ENCODE measurements around the gene TNFSF9.

DNA sequence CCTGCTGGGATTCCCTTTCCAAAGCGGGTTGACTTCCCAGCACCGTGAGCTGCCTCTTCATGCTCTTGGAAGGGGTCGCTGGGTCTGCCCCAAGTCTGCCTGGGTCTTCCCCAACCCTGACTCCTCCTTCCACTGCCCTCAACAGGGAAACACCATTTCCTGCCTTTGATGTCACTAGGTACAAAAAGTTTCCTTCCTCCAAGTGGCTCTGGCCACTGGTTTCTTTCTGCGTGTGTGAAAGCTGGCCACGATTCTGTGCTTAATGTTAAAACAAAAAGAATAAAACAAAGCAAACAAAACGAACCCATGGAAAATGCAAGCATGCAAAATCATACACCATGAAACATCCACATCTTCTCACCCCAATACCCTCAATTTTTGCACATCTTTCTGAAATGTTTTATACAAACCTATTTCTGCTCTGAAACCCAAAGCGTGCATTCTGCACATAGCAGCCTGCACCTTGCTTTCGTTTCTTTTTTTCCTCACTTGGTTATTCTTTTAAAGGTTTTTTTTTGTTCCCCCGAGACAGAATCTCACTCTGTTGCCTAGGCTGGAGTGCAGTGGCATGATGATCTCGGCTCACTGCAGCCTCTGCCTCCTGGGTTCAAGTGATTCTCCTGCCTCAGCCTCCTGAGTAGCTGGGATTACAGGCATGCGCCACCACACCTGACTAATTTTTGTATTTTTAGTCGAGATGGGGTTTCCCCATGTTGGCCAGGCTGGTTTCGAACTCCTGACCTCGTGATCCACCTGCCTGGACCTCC lies 12.5 kb upstream of the TNFSF9 start:
- TF ChIP-seq, protein P1, sequence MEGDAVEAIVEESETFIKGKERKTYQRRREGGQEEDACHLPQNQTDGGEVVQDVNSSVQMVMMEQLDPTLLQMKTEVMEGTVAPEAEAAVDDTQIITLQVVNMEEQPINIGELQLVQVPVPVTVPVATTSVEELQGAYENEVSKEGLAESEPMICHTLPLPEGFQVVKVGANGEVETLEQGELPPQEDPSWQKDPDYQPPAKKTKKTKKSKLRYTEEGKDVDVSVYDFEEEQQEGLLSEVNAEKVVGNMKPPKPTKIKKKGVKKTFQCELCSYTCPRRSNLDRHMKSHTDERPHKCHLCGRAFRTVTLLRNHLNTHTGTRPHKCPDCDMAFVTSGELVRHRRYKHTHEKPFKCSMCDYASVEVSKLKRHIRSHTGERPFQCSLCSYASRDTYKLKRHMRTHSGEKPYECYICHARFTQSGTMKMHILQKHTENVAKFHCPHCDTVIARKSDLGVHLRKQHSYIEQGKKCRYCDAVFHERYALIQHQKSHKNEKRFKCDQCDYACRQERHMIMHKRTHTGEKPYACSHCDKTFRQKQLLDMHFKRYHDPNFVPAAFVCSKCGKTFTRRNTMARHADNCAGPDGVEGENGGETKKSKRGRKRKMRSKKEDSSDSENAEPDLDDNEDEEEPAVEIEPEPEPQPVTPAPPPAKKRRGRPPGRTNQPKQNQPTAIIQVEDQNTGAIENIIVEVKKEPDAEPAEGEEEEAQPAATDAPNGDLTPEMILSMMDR (conservative IDR thresholded peaks at IDR 0.05; ENCODE audit: low read length), result no peak
- no peak for TF ChIP-seq EZH2phosphoT487 (IDR thresholded peaks at IDR 0.05; ENCODE audit: borderline replicate concordance, low read depth, low read length)
